DMS 273 (cell line): ENCODE results near the gene ALDH1L2.
A peak's percentile ranks its signal among the peaks of the same experiment; 100 is the strongest.

ENCODE experiments used
- DNase-seq: peaks from one replicate; lab custom pipeline; 2025; ENCODE audit not compliant: unreplicated experiment; lab: John Stamatoyannopoulos, UW

ALDH1L2 gene

GRCh38 chr12:105085501-105085900, 1.2 kb upstream of the ALDH1L2 start:
- peak; percentile 17 for DNase-seq

- DNase-seq = peak; percentile 81
Measured at GRCh38 chr12:105083551-105084105, 630 bp downstream of the ALDH1L2 start.

- peak; percentile 58 for DNase-seq
Measured at GRCh38 chr12:105083031-105083430, 1.2 kb downstream of the ALDH1L2 start.

- DNase-seq = no peak
Measured at GRCh38 chr12:105078712-105079570, 5.3 kb downstream of the ALDH1L2 start.

- DNase-seq = no peak
Measured at GRCh38 chr12:105077435-105077834, 6.8 kb downstream of the ALDH1L2 start.

- DNase-seq = no peak
Measured at GRCh38 chr12:105076913-105077312, 7.3 kb downstream of the ALDH1L2 start.

GRCh38 chr12:105076098-105076497, 8.2 kb downstream of the ALDH1L2 start:
- DNase-seq = no peak

- DNase-seq = no peak
Measured at GRCh38 chr12:105072888-105073488, 11.3 kb downstream of the ALDH1L2 start.

GRCh38 chr12:105071981-105072380, 12.3 kb downstream of the ALDH1L2 start:
- DNase-seq = no peak

- no peak for DNase-seq
Measured at GRCh38 chr12:105069936-105070702, 14.1 kb downstream of the ALDH1L2 start.

- DNase-seq = no peak
Measured at GRCh38 chr12:105067511-105068031, 16.7 kb downstream of the ALDH1L2 start.

GRCh38 chr12:105064564-105065178, 19.6 kb downstream of the ALDH1L2 start:
- no peak for DNase-seq

GRCh38 chr12:105060715-105061378, 23.4 kb downstream of the ALDH1L2 start:
- no peak for DNase-seq

GRCh38 chr12:105057174-105057573, 27.1 kb downstream of the ALDH1L2 start:
- no peak for DNase-seq

GRCh38 chr12:105053116-105053572, 31.1 kb downstream of the ALDH1L2 start:
- peak; percentile 85 for DNase-seq

- no peak for DNase-seq
Measured at GRCh38 chr12:105051981-105052380, 32.3 kb downstream of the ALDH1L2 start.

GRCh38 chr12:105048315-105048714, 35.9 kb downstream of the ALDH1L2 start:
- DNase-seq = no peak

- DNase-seq = no peak
Measured at GRCh38 chr12:105047308-105047707, 37.0 kb downstream of the ALDH1L2 start.

- no peak for DNase-seq
Measured at GRCh38 chr12:105041186-105041585, 43.1 kb downstream of the ALDH1L2 start.

GRCh38 chr12:105040476-105040875, 43.8 kb downstream of the ALDH1L2 start:
- DNase-seq = no peak
